ENCODE data around the gene NMRAL1. TPM values are rescaled to one million over a fixed set of nuclear protein-coding genes. Genes with fewer than 3 reads are reported as not detected.
A peak's percentile ranks its signal among the peaks of the same experiment; 100 is the strongest.

Gene NMRAL1
- polyA plus RNA-seq, 1 donor from 2014 or later: 6.3 TPM

DNA sequence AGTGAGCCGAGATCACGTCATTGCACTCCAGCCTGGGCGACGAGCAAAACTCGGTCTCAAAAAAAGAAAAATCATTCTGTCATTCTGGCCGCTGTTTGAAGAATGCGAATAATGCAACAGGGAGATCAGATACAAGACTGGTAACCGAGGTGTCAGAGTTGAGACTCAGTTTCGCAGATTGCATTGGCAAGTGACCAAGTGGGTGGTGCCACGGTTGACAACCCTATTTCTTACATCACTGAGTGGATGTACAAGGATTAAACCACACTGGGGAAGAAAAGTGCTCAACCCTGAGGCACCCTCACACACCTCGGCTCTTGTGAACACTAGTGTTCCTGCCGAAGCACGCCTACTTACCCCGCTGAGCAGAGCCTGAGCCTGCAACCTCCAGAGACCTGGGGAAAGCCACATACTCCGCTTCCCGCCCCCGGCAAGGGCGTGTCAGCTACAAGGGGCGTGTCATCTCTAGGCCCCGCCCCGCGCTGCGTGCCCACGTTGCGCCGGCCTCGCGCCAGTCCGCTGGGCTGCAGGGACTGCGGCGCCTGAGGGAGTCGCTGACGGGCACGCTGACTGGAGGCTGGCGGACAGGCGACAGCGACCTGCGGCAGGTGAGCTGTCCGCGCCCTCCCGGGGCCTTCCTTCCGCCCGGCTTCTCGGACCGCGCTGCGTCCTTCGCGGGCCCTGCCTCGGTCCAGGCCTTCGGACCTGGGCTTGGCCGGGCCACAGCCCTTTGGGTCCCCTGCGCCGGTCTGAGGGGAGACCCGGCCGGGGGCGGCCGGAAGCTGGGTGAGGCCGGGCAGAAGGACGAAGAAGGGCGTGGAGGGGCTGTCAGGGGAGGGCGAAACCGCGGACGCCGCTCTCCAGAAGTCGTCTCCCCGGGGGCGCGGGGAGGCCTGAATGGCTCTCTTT, 1.7 kb upstream of the NMRAL1 start, which contains the start of gene HMOX2:
TSS of gene HMOX2 (plus strand) at position 519 of the 909 bp plus-strand sequence. CDS start 29,127 bp downstream, outside the sequence.
- H3K79me2 ChIP-seq (replicated peaks; ENCODE audit: insufficient read depth, low read length): peaks cover 3% of the 10 kb centered on the region
- peak within 1 kb of the TSS; percentile 82 for H3K9ac ChIP-seq (ENCODE audit: low read length)
- H3K36me3 ChIP-seq (ENCODE audit: insufficient read depth, low read length): no peaks in the 10 kb centered on the region
- peaks cover 8% of the 10 kb centered on the region for H3K27me3 ChIP-seq (ENCODE audit: insufficient read depth, low read depth, low read length)
- H4K20me1 ChIP-seq (ENCODE audit: insufficient read depth): no peaks in the 10 kb centered on the region
- H3K9me2 ChIP-seq (ENCODE audit: insufficient read depth, low read length): no peaks in the 10 kb centered on the region
- no peaks in the 10 kb centered on the region for H3K9me3 ChIP-seq (ENCODE audit: low read length)
- H3K4me3 ChIP-seq (ENCODE audit: low read length): peak within 1 kb of the TSS; percentile 99
- no peaks in the 10 kb centered on the region for H3F3A ChIP-seq (ENCODE audit: insufficient read depth, low read length, poor library complexity, severe bottlenecking)
- H2AFZ ChIP-seq (ENCODE audit: low read depth, low read length): peak within 1 kb of the TSS; percentile 76
- TF ChIP-seq, protein P1, sequence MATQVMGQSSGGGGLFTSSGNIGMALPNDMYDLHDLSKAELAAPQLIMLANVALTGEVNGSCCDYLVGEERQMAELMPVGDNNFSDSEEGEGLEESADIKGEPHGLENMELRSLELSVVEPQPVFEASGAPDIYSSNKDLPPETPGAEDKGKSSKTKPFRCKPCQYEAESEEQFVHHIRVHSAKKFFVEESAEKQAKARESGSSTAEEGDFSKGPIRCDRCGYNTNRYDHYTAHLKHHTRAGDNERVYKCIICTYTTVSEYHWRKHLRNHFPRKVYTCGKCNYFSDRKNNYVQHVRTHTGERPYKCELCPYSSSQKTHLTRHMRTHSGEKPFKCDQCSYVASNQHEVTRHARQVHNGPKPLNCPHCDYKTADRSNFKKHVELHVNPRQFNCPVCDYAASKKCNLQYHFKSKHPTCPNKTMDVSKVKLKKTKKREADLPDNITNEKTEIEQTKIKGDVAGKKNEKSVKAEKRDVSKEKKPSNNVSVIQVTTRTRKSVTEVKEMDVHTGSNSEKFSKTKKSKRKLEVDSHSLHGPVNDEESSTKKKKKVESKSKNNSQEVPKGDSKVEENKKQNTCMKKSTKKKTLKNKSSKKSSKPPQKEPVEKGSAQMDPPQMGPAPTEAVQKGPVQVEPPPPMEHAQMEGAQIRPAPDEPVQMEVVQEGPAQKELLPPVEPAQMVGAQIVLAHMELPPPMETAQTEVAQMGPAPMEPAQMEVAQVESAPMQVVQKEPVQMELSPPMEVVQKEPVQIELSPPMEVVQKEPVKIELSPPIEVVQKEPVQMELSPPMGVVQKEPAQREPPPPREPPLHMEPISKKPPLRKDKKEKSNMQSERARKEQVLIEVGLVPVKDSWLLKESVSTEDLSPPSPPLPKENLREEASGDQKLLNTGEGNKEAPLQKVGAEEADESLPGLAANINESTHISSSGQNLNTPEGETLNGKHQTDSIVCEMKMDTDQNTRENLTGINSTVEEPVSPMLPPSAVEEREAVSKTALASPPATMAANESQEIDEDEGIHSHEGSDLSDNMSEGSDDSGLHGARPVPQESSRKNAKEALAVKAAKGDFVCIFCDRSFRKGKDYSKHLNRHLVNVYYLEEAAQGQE (IDR thresholded peaks at IDR 0.05; ENCODE audit: borderline replicate concordance): peak; percentile 41
- TF ChIP-seq EP300 (conservative IDR thresholded peaks at IDR 0.05; ENCODE audit: poor library complexity, severe bottlenecking) (peak; percentile 38), SMC3 (conservative IDR thresholded peaks at IDR 0.05; ENCODE audit: poor library complexity) (no peak), TAF1 (IDR thresholded peaks at IDR 0.05; ENCODE audit: low read depth) (no peak), MXI1 (conservative IDR thresholded peaks at IDR 0.05; ENCODE audit: poor library complexity, severe bottlenecking) (peak; percentile 80), RAD21 (conservative IDR thresholded peaks at IDR 0.05) (no peak), EZH2 (IDR thresholded peaks at IDR 0.05; ENCODE audit: borderline replicate concordance, insufficient read depth, low read length, poor library complexity, severe bottlenecking) (no peak), POLR2AphosphoS5 (IDR thresholded peaks at IDR 0.05) (peak; percentile 85)
- TF ChIP-seq, protein P2, sequence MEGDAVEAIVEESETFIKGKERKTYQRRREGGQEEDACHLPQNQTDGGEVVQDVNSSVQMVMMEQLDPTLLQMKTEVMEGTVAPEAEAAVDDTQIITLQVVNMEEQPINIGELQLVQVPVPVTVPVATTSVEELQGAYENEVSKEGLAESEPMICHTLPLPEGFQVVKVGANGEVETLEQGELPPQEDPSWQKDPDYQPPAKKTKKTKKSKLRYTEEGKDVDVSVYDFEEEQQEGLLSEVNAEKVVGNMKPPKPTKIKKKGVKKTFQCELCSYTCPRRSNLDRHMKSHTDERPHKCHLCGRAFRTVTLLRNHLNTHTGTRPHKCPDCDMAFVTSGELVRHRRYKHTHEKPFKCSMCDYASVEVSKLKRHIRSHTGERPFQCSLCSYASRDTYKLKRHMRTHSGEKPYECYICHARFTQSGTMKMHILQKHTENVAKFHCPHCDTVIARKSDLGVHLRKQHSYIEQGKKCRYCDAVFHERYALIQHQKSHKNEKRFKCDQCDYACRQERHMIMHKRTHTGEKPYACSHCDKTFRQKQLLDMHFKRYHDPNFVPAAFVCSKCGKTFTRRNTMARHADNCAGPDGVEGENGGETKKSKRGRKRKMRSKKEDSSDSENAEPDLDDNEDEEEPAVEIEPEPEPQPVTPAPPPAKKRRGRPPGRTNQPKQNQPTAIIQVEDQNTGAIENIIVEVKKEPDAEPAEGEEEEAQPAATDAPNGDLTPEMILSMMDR (IDR thresholded peaks at IDR 0.05; ENCODE audit: poor library complexity, severe bottlenecking): peak; percentile 82
- H3K4me2 ChIP-seq (ENCODE audit: low read length): peak within 1 kb of the TSS; percentile 76
- peak within 1 kb of the TSS; percentile 44 for H3K27ac ChIP-seq (ENCODE audit: low read length)

DNA sequence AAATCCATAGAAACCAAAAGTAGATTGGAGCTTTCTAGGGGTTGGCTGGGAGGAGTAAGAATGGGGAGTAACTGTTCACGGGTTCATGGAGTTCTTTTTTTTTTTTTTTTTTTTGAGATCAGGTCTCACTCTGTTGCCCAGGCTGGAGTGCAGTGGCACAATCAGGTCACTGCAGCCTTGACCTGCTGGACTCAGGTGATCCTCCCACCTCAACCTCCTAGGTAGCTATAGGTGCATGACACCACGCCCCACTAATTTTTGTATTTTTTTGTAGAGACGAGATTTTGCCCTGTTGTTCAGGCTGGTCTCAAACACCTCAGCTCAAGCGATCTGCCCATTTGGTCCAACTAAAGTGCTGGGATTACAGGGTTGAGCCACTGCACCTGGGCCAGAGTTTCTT, 1.5 kb downstream of the NMRAL1 start:
- Histone ChIP-seq H3F3A (ENCODE audit: insufficient read depth, low read length, poor library complexity, severe bottlenecking) (no peaks in the 10 kb centered on the region), H3K9me3 (ENCODE audit: low read length) (no peaks in the 10 kb centered on the region), H3K79me2 (replicated peaks; ENCODE audit: insufficient read depth, low read length) (peaks cover 3% of the 10 kb centered on the region), H3K9ac (ENCODE audit: low read length) (no peak overlapping the region), H3K27ac (ENCODE audit: low read length) (no peak overlapping the region), H3K27me3 (ENCODE audit: insufficient read depth, low read depth, low read length) (peaks cover 8% of the 10 kb centered on the region), H3K9me2 (ENCODE audit: insufficient read depth, low read length) (no peaks in the 10 kb centered on the region), H2AFZ (ENCODE audit: low read depth, low read length) (no peak overlapping the region), H3K4me3 (ENCODE audit: low read length) (no peak overlapping the region), H4K20me1 (ENCODE audit: insufficient read depth) (no peaks in the 10 kb centered on the region), H3K36me3 (ENCODE audit: insufficient read depth, low read length) (no peaks in the 10 kb centered on the region), H3K4me2 (ENCODE audit: low read length) (no peak overlapping the region)
- TF ChIP-seq, protein P2 (IDR thresholded peaks at IDR 0.05; ENCODE audit: poor library complexity, severe bottlenecking): no peak
- no peak for TF ChIP-seq EZH2 (IDR thresholded peaks at IDR 0.05; ENCODE audit: borderline replicate concordance, insufficient read depth, low read length, poor library complexity, severe bottlenecking)
- no peak for TF ChIP-seq TAF1 (IDR thresholded peaks at IDR 0.05; ENCODE audit: low read depth)
- TF ChIP-seq SMC3 (conservative IDR thresholded peaks at IDR 0.05; ENCODE audit: poor library complexity): no peak
- TF ChIP-seq RAD21 (conservative IDR thresholded peaks at IDR 0.05): no peak
- TF ChIP-seq MXI1 (conservative IDR thresholded peaks at IDR 0.05; ENCODE audit: poor library complexity, severe bottlenecking): no peak
- TF ChIP-seq EP300 (conservative IDR thresholded peaks at IDR 0.05; ENCODE audit: poor library complexity, severe bottlenecking): no peak
- TF ChIP-seq POLR2AphosphoS5 (IDR thresholded peaks at IDR 0.05): no peak
- TF ChIP-seq, protein P1 (IDR thresholded peaks at IDR 0.05; ENCODE audit: borderline replicate concordance): no peak
